GM10248 (cell line): ENCODE data around the gene PRKN.

Source experiments
- CTCF ChIA-PET: fragments of 300-600 bp; sonication (Branson Sonifier 250); formaldehyde crosslinking; extraction: SDS; loops from one replicate; lab custom pipeline; 2021; ENCODE audit warnings: antibody characterized with exemption; lab: Yijun Ruan, JAX
- POLR2A ChIA-PET: fragments of 350-650 bp; sonication (Branson Sonifier 250); formaldehyde crosslinking; extraction: SDS; loops from one replicate; lab custom pipeline; 2020; ENCODE audit warnings: antibody characterized with exemption; lab: Yijun Ruan, JAX
- DNase-seq: peaks from one replicate; pipeline ENCODE4 v3.0.0; 2012; ENCODE audit errors: extremely low spot score
- CTCF ChIP-seq: IDR thresholded peaks from 2 replicates; pipeline ENCODE4 v1.5.1; 2012; ENCODE audit warnings: mild to moderate bottlenecking, low read depth; ENCODE audit errors: extremely low read depth, missing control alignments, control extremely low read depth

PRKN gene

GRCh38 chr6:162150295-162150694, 577.3 kb downstream of the PRKN start:
- ChIA-PET POLR2A (no interaction called here), CTCF (no interaction called here)
- DNase-seq, result no peak
- no peak for TF ChIP-seq CTCF

- CTCF ChIA-PET, result no interaction called here
Observed at GRCh38 chr6:162149786-162150185, 577.8 kb downstream of the PRKN start.

GRCh38 chr6:162147805-162148204, 579.8 kb downstream of the PRKN start:
- no peak for TF ChIP-seq CTCF
- POLR2A ChIA-PET, result no interaction called here
- CTCF ChIA-PET, result interaction anchor here (1.4 kb wide), 1 partner anchor 11 kb away, joined by 3 read pairs; no protein-coding TSS in a partner anchor
- DNase-seq, result no peak

More at GRCh38 chr6:162149786-162150185, 577.8 kb downstream of the PRKN start:
- POLR2A ChIA-PET, result no interaction called here
- TF ChIP-seq CTCF, result no peak
- no peak for DNase-seq

- POLR2A ChIA-PET, result no interaction called here
- DNase-seq, result no peak
- no peak for TF ChIP-seq CTCF
- CTCF ChIA-PET, result no interaction called here
Observed at GRCh38 chr6:162147281-162147680, 580.3 kb downstream of the PRKN start.

- ChIA-PET POLR2A (no interaction called here), CTCF (no interaction called here)
- no peak for TF ChIP-seq CTCF
- DNase-seq, result no peak
Observed at GRCh38 chr6:162140251-162140852, 587.2 kb downstream of the PRKN start.

GRCh38 chr6:162125659-162126058, 601.9 kb downstream of the PRKN start:
- ChIA-PET CTCF (no interaction called here), POLR2A (no interaction called here)
- TF ChIP-seq CTCF, result no peak
- DNase-seq, result no peak
